Ovary (tissue), 3 donors: ENCODE measurements around the gene CABLES1.

Experiments
- CTCF ChIP-seq, 3 donors: fragments of 450-650 bp in 2 of 3; fragments of 200-600 bp in 1 of 3; IDR thresholded peaks; one replicate each; pipeline versions ENCODE4 v1.5.1 to v1.8.0; 2016 to 2022; ENCODE audit warnings: antibody characterized with exemption in 3 of 3, mild to moderate bottlenecking in 1 of 3
- EP300 ChIP-seq: sonication (generic); formaldehyde crosslinking; IDR thresholded peaks from one replicate; pipeline ENCODE4 v1.6.1; 2017; ENCODE audit warnings: antibody characterized with exemption
- donor health status: DM: no; HTN: no; CAD: no.

- TF ChIP-seq CTCF (IDR thresholded peaks at IDR 0.05) (no peak), EP300 (no peak)
Measured at GRCh38 chr18:23212161-23212560, 76.9 kb downstream of the CABLES1 start.
